GM12801 (cell line): Measurements from ENCODE around the gene MARK2.

Source experiments
- CTCF ChIP-seq: IDR thresholded peaks from one replicate; pipeline ENCODE4 v1.5.1; 2011; ENCODE audit warnings: control low read depth; ENCODE audit not compliant: insufficient read length; ENCODE audit errors: extremely low read depth

Gene MARK2

GRCh38 chr11:63870351-63871140 lies 31.6 kb downstream of the MARK2 start:
- no peak for TF ChIP-seq CTCF

GRCh38 chr11:63871962-63872799 lies 33.3 kb downstream of the MARK2 start:
- TF ChIP-seq CTCF = no peak

GRCh38 chr11:63872800-63873197 lies 33.9 kb downstream of the MARK2 start:
- TF ChIP-seq CTCF = no peak

DNA sequence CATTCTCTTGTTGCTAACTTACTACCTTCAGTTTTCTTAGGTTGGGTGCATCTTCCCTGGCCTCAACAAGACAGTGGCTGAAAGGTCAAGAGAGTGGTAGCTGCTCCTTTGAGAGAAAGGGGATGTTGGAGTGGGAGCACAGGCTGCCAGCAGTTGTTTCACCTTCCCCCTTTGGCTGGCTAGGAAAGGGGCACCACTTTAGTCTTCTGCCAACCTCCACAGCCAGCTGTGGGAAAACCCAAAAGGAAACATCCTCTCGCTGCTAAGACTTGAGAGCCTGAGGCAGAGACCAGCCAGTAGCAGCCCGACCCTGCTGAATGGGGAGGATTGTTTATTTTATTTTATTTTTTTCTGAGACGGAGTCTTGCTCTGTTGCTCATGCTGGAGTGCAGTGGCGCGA lies 34.4 kb downstream of the MARK2 start:
- no peak for TF ChIP-seq CTCF

DNA sequence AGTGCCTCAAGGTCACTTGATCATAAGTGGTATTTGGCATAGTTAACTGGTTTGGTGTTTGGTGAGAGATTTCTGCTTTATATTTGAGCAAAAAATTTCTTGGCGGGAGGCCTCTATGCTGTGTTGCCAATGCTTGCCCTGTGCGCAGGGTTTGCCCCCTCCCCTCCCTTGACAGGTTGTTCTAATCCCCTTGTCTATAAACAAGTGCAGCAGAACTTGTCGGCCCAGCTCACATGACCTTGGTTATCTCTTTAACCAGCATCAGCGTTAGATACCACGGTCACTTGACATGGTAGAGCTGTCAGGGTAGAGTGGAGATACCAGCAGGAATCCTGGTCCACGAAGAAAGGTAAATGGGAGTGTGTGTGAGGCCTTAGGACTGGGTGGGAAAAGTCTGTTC lies 35.6 kb downstream of the MARK2 start:
- no peak for TF ChIP-seq CTCF

DNA sequence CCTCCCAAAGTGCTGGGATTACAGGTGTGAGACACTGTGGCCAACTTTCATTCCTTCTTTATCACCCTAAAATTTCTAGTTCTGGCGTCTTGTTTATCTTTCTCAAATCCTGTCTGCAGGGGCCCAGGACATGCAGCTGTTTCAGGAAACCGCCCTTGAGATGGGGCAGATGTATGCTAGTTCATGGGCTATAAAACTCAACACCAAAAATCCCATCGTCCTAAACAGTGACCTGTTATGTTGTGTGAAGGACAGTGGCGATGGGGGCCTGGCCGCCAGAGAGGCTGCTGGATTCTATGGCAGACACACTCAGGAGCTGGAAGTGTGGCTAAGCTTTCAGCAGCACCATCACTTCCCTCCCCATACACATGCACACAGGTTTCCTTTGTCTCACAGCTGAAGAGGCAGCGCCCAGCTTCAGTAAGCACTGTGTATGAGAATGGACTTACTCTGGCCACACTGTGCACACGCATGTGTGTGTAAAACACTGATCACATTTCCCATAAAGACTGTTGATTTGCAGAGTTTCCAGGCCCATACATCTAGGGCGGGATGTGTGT lies 36.7 kb downstream of the MARK2 start:
- TF ChIP-seq CTCF = no peak

GRCh38 chr11:63876616-63877015 lies 37.7 kb downstream of the MARK2 start:
- no peak for TF ChIP-seq CTCF
